Stimulated activated naive B cell treated with anti-CD40 and anti-IgM and Interleukin-4, amounts not matched to agents 10 μg/mL and 1 μg/mL and 100 μg/mL, for 72 hours (primary cell): Measurements from ENCODE around the gene SAMD11.

Source experiments
- ATAC-seq, 2 donors: fragments of 150-1000 bp; cut with Tn5 transposase; replicated peaks; 2 replicates each; pipeline ENCODE4 v1.10.0; 2021; ENCODE audit warnings: moderate library complexity in 1 of 2
- DNase-seq: peaks from one replicate; pipeline ENCODE4 v3.0.0; 2021
- H3K27ac Mint-ChIP-seq: one replicate; pipeline ENCODE4 v1.8.0; 2022; ENCODE audit warnings: mild to moderate bottlenecking, mixed read lengths
- H3K27me3 Mint-ChIP-seq, 2 donors: one replicate each; pipeline ENCODE4 v1.8.0; 2022; ENCODE audit warnings: mixed read lengths in 2 of 2
- H3K36me3 Mint-ChIP-seq, 2 donors: one replicate each; pipeline ENCODE4 v1.8.0; 2022; ENCODE audit warnings: mixed read lengths in 2 of 2, mild to moderate bottlenecking in 1 of 2
- H3K4me1 Mint-ChIP-seq, 2 donors: one replicate each; pipeline ENCODE4 v1.8.0; 2022; ENCODE audit warnings: mixed read lengths in 2 of 2, mild to moderate bottlenecking in 1 of 2
- H3K4me3 Mint-ChIP-seq, 2 donors: one replicate each; pipeline ENCODE4 v1.8.0; 2022; ENCODE audit warnings: mild to moderate bottlenecking in 2 of 2, mixed read lengths in 2 of 2, moderate library complexity in 1 of 2
- H3K9me3 Mint-ChIP-seq, 2 donors: one replicate each; pipeline ENCODE4 v1.8.0; 2022; ENCODE audit warnings: mixed read lengths in 2 of 2, mild to moderate bottlenecking in 1 of 2

SAMD11 gene

DNA sequence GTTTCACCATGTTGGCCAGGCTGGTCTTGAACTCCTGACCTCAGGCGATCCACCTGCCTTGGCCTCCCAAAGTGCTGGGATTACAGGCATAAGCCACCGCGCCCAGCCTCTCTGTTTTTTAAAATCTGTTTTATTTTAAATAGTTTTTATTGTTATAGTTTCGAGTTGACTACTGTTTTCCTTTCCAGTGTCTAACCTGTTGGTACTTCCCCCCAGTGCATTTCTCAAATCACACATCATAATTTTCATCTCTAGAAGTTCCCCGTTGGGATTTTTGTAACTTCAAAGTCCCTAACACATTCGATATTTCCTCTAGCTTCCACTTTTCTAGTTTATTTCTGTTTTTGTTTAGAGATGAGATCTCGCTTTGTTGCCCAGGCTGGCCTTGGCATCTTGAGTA lies 68.6 kb downstream of the SAMD11 start:
- DNase-seq (no peak), ATAC-seq (peak in 1 of 2 donors; percentile 48)
- peaks cover 45 to 82% of the 10 kb centered on the region in 2 donors for H3K27me3 Mint-ChIP-seq
- peaks cover 9 to 13% of the 10 kb centered on the region in 2 donors for H3K9me3 Mint-ChIP-seq
- H3K4me3 Mint-ChIP-seq, result no peak overlapping the region
- peaks cover 4 to 7% of the 10 kb centered on the region in 2 donors for H3K36me3 Mint-ChIP-seq
- peaks cover 11 to 13% of the 10 kb centered on the region in 2 donors for H3K4me1 Mint-ChIP-seq
- no peak overlapping the region for H3K27ac Mint-ChIP-seq

DNA sequence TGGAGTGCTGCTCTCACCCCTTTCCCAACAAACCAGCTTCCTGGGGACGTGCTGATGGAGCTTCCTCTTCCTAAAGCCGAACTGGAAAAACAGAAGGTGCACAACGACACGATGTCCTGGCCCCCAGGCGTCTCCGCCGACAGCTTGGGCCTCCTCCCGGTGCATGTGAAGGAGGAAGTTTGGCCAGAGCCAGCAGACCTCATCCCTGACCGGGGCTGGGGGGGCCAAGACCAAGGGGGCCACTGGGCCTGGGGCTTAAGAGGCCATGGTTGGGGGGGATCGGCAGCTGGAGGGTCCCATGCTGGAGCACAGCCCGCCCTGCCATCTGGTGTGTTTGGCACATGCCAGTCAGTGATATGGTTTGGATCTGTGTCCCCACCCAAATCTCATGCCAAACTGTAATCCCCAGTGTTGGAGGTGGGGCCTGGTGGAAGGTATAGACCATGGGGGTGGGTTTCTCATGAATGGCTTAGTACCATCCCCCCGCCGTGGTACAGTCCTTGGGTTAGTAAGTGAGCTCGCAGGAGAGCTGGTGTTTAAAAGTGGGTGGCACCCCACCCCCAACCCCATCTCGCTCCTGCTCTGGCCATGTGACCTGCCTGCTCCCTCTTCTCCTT lies 69.8 kb downstream of the SAMD11 start:
- no peak overlapping the region for H3K4me3 Mint-ChIP-seq
- H3K27me3 Mint-ChIP-seq, result peaks cover 47 to 84% of the 10 kb centered on the region in 2 donors
- peaks cover 9 to 12% of the 10 kb centered on the region in 2 donors for H3K9me3 Mint-ChIP-seq
- ATAC-seq (no peak), DNase-seq (no peak)
- H3K36me3 Mint-ChIP-seq, result peaks cover 4 to 7% of the 10 kb centered on the region in 2 donors
- no peak overlapping the region for H3K27ac Mint-ChIP-seq
- peaks cover 13 to 14% of the 10 kb centered on the region in 2 donors for H3K4me1 Mint-ChIP-seq
